DND-41 (cell line): Measurements from ENCODE around the gene INO80E.

ENCODE experiments used
- ATAC-seq: fragments of 200-7000 bp; cut with Tn5 transposase; 3 replicates; pipeline ENCODE4 v1.9.1; 2021; ENCODE audit warnings: low read depth; ENCODE audit not compliant: insufficient read depth
- DNase-seq: peaks from one replicate; pipeline ENCODE4 v3.0.0-alpha.2; 2020
- H2AFZ ChIP-seq: 2 replicates; pipeline ENCODE4 v1.6.0; 2012; ENCODE audit warnings: low read depth, low read length
- H3K27ac ChIP-seq: 2 replicates; pipeline ENCODE4 v1.5.1; 2012; ENCODE audit warnings: low read length, inconsistent platforms
- H3K27me3 ChIP-seq: fragments of 200-600 bp; sonication (generic); 2 replicates; pipeline ENCODE4 v1.6.0; 2012; ENCODE audit warnings: low read length, mild to moderate bottlenecking, inconsistent platforms; ENCODE audit not compliant: insufficient read depth, poor library complexity
- H3K36me3 ChIP-seq: 2 replicates; pipeline ENCODE4 v1.5.1; 2012; ENCODE audit warnings: low read length, inconsistent platforms; ENCODE audit not compliant: insufficient read depth
- H3K4me1 ChIP-seq: 2 replicates; pipeline ENCODE4 v1.5.1; 2012; ENCODE audit warnings: mild to moderate bottlenecking, low read length; ENCODE audit not compliant: insufficient read depth
- H3K4me2 ChIP-seq: 2 replicates; pipeline ENCODE4 v1.6.0; 2012; ENCODE audit warnings: mild to moderate bottlenecking, moderate library complexity, low read length, inconsistent platforms; ENCODE audit not compliant: insufficient read depth
- H3K4me3 ChIP-seq, 2 experiments: fragments of 200-600 bp in 1 of 2; shearing (Covaris generic) in 1 of 2; 2 replicates each; pipeline ENCODE4 v1.5.1; 2012 to 2016; ENCODE audit warnings: inconsistent platforms in 2 of 2, low read length in 2 of 2, mild to moderate bottlenecking in 2 of 2, low read depth in 1 of 2, moderate library complexity in 1 of 2
- H3K79me2 ChIP-seq: 2 replicates; pipeline ENCODE4 v1.6.0; 2012; ENCODE audit warnings: low read length, inconsistent platforms; ENCODE audit not compliant: insufficient read depth
- H3K9ac ChIP-seq: 2 replicates; pipeline ENCODE4 v1.6.0; 2012; ENCODE audit warnings: low read depth, mild to moderate bottlenecking, inconsistent platforms, low read length, moderate library complexity
- H3K9me3 ChIP-seq: 2 replicates; pipeline ENCODE4 v1.5.1; 2012; ENCODE audit warnings: low read length, moderate library complexity, mild to moderate bottlenecking, inconsistent platforms; ENCODE audit not compliant: insufficient read depth, severe bottlenecking
- H4K20me1 ChIP-seq: 2 replicates; pipeline ENCODE4 v1.6.0; 2012; ENCODE audit warnings: low read length; ENCODE audit not compliant: insufficient read depth
- EZH2 ChIP-seq: IDR thresholded peaks from 3 replicates; pipeline ENCODE4 v1.6.1; 2012; ENCODE audit warnings: borderline replicate concordance, low read depth, mild to moderate bottlenecking, moderate library complexity, low read length, inconsistent platforms; ENCODE audit not compliant: severe bottlenecking
- TF ChIP-seq, protein P1 (sequence below): IDR thresholded peaks from 2 replicates; pipeline ENCODE4 v1.5.1; 2012; ENCODE audit warnings: borderline replicate concordance, low read length, moderate library complexity, mild to moderate bottlenecking; ENCODE audit not compliant: poor library complexity, severe bottlenecking; ENCODE audit errors: extremely low read depth

Gene INO80E

DNA sequence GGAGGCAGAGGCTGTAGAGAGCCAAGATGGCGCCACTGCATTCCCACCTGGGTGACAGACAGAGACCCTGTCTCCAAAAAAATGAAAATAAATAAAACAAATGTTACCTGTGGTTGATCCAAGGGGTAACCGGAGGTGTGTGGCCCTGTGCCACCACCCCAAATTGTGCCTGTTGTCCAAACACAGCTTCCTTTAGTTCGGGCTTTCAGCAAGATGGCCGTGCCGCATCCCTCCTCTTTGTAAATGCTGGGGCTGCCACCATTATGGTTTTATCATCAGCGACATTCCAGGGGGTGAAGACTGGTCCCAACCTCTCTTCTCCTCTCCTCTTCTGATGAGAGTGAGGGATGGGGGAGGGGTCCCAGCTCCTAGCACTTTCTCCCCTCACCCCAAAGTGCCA lies 26.8 kb downstream of the INO80E start, which contains the start of gene C16orf92:
TSS of gene C16orf92 (plus strand) at position 312 of the 400 bp plus-strand sequence. CDS start 143 bp downstream, outside the sequence.
- Histone ChIP-seq H3K79me2 (no peaks in the 10 kb centered on the region), H2AFZ (no peak within 1 kb of the TSS), H3K36me3 (no peaks in the 10 kb centered on the region), H3K27me3 (no peaks in the 10 kb centered on the region), H3K9ac (no peak within 1 kb of the TSS), H3K9me3 (no peaks in the 10 kb centered on the region), H4K20me1 (no peaks in the 10 kb centered on the region), H3K4me2 (no peak within 1 kb of the TSS), H3K27ac (no peak within 1 kb of the TSS), H3K4me1 (peaks cover 16% of the 10 kb centered on the region), H3K4me3 (no peak within 1 kb of the TSS)
- no peak for ATAC-seq
- TF ChIP-seq, protein P1, sequence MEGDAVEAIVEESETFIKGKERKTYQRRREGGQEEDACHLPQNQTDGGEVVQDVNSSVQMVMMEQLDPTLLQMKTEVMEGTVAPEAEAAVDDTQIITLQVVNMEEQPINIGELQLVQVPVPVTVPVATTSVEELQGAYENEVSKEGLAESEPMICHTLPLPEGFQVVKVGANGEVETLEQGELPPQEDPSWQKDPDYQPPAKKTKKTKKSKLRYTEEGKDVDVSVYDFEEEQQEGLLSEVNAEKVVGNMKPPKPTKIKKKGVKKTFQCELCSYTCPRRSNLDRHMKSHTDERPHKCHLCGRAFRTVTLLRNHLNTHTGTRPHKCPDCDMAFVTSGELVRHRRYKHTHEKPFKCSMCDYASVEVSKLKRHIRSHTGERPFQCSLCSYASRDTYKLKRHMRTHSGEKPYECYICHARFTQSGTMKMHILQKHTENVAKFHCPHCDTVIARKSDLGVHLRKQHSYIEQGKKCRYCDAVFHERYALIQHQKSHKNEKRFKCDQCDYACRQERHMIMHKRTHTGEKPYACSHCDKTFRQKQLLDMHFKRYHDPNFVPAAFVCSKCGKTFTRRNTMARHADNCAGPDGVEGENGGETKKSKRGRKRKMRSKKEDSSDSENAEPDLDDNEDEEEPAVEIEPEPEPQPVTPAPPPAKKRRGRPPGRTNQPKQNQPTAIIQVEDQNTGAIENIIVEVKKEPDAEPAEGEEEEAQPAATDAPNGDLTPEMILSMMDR: no peak
- no peak for TF ChIP-seq EZH2
- DNase-seq: no peak

DNA sequence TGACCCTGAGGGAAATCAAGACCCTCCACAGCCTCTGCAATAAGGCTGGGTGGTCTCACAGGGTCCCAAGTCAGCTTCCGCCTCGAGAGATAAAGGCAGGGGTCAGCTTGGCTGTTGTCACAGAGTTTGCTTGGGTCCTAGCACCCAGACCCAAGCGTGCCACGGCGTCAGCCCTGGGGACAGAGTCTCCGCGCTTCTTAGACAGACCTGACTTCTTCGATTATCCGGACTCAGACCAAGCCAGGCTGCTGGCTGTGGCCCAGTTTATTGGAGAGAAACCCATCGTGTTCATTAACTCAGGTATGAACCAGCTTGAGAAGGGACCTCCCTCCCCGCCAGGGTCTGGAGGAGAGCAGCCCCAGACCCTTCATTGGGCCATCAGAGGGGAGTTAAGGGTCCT lies 27.5 kb downstream of the INO80E start:
- Histone ChIP-seq H3K9me3 (no peaks in the 10 kb centered on the region), H3K27ac (no peak overlapping the region), H3K4me1 (peaks cover 16% of the 10 kb centered on the region), H3K27me3 (no peaks in the 10 kb centered on the region), H3K9ac (no peak overlapping the region), H3K4me3 (no peak overlapping the region), H2AFZ (no peak overlapping the region), H3K4me2 (no peak overlapping the region), H4K20me1 (0 out of 2 replicates have a peak, but pooled peaks cover 4% of the 10 kb centered on the region), H3K36me3 (no peaks in the 10 kb centered on the region), H3K79me2 (no peaks in the 10 kb centered on the region)
- DNase-seq (no peak), ATAC-seq (no peak)
- TF ChIP-seq EZH2: no peak
- TF ChIP-seq, protein P1: no peak

DNA sequence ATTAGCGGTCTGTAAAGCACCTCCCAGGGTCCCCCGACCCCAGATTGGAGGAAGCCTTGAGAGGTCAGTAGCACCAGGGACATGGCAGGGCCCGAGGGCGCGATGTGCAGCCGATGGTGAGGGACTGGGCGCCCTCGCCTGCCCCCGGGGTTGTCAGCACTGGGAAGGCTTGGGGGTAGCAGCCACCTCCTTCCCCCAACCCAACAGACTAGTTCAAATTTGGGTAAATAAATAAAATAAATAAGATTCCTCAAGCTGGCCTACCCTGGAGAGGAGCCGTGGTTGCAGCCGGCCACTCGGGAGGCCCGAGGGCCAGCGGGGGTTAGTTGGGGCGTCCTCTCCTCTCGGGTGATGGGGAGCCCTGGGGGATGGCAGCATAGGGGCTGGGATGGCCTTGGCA lies 28.4 kb downstream of the INO80E start:
- Histone ChIP-seq H3K79me2 (no peaks in the 10 kb centered on the region), H2AFZ (no peak overlapping the region), H3K9ac (no peak overlapping the region), H3K27me3 (no peaks in the 10 kb centered on the region), H3K4me1 (peaks cover 16% of the 10 kb centered on the region), H3K27ac (no peak overlapping the region), H4K20me1 (peaks cover 9% of the 10 kb centered on the region; the same call in 1 of the 2 replicates), H3K4me3 (no peak overlapping the region), H3K36me3 (no peaks in the 10 kb centered on the region), H3K9me3 (no peaks in the 10 kb centered on the region), H3K4me2 (no peak overlapping the region)
- DNase-seq (no peak), ATAC-seq (no peak)
- TF ChIP-seq, protein P1: no peak
- no peak for TF ChIP-seq EZH2

DNA sequence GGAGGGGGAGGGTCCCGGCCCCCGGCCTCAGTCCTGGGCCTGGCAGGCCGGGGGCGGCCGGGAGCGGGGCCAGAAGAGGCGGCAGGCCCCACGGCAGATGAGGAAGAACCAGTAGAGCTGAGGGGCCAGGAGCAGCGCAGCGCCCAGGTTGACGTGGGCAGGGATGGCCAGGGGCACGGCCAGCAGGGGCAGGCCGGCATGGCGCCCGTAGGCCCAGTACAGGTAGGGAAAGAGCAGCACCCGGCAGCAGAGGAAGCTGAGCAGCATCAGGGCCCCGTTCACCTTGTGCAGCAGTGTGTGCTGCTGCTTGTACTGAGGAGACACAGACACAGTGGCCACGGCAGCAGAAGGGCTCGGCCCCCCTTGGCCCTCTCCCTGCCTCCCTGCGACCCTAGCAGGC lies 29.1 kb downstream of the INO80E start:
- Histone ChIP-seq H3K79me2 (no peaks in the 10 kb centered on the region), H4K20me1 (peaks cover 9% of the 10 kb centered on the region; the same call in 1 of the 2 replicates), H2AFZ (no peak overlapping the region), H3K4me3 (no peak overlapping the region), H3K4me1 (peaks cover 16% of the 10 kb centered on the region), H3K9me3 (no peaks in the 10 kb centered on the region), H3K36me3 (no peaks in the 10 kb centered on the region), H3K27ac (no peak overlapping the region), H3K9ac (no peak overlapping the region), H3K4me2 (no peak overlapping the region), H3K27me3 (no peaks in the 10 kb centered on the region)
- no peak for DNase-seq
- TF ChIP-seq, protein P1: no peak
- no peak for TF ChIP-seq EZH2
- ATAC-seq: no peak
